ENCODE measurements around the gene ZIC1. TPM values are rescaled to one million over a fixed set of nuclear protein-coding genes. Genes with fewer than 3 reads are reported as not detected.

The ZIC1 gene
- total RNA-seq, 1 experiment from 2014 or later = 31.9 TPM

- peak overlapping the region; percentile 73 for H3K4me3 ChIP-seq
- no peaks in the 10 kb centered on the region for H3K27me3 ChIP-seq
- no peaks in the 10 kb centered on the region for H3K9me3 ChIP-seq
- DNase-seq = no peak
- peaks cover 73% of the 10 kb centered on the region for H3K36me3 ChIP-seq
These were observed 3.9 kb downstream of the ZIC1 start for GRCh38 chr3:147412917-147413685.

DNA sequence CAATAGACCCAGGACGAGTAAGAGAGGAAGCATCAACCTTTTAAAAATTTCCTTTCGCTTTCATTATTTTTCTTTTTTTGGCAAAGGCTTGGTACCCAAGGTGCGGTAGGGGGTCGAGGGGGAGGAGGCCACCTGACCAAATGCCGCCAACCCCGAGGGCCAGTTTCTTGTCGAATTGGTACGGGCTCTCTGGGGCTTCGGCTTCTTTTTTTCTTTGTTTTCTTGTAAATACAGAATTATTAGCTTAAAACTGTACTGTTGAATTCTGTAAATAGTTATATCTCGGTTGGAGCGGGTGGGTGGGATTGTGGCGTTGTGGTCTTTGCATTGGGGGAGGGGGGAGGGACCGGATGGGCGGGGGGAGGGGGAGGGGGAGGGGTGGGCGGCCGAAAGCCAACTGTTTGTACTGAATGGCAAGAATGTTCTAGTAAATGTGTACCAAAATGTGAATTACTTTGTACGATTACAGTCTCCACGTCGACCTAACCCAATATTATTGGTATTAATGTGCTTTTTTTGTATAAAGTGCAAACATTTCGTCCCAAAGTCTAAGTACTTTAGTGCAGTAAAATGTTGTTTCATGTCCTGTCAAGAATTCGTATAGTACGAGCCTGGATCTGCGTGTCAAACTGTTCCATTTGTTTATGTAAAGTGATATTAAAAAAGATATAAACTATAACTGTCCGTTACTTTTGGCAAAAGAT, 4.7 kb downstream of the ZIC1 start:
- H3K36me3 ChIP-seq = peaks cover 80% of the 10 kb centered on the region
- H3K9me3 ChIP-seq = no peaks in the 10 kb centered on the region
- H3K27me3 ChIP-seq = no peaks in the 10 kb centered on the region
- peak overlapping the region; percentile 73 for H3K4me3 ChIP-seq
- DNase-seq = no peak

GRCh38 chr3:147414390-147415138, 5.4 kb downstream of the ZIC1 start:
- no peak for DNase-seq
- no peaks in the 10 kb centered on the region for H3K9me3 ChIP-seq
- H3K36me3 ChIP-seq = peaks cover 81% of the 10 kb centered on the region
- peak overlapping the region; percentile 73 for H3K4me3 ChIP-seq
- no peaks in the 10 kb centered on the region for H3K27me3 ChIP-seq

GRCh38 chr3:147415286-147415685, 6.1 kb downstream of the ZIC1 start:
- H3K4me3 ChIP-seq = no peak overlapping the region
- no peaks in the 10 kb centered on the region for H3K27me3 ChIP-seq
- H3K36me3 ChIP-seq = peaks cover 78% of the 10 kb centered on the region
- no peaks in the 10 kb centered on the region for H3K9me3 ChIP-seq
- no peak for DNase-seq

DNA sequence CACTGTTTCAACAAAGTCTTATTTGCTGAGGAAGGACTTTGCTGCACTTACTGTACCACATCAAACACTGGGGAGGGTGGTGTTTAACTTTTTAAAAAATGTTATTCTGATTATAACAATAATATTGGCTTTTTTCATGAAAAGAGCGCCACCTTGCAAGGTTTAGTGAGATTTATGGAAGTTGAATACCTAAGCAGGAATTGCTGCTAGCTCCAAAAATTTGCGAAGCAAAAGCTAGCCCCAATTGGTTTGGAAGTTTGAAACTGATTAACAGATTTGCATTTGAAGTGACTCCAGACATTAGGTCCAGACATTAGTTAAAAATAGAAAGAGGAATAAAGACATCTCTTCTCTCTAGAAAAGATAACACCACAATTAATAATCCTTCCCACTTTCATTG, 6.7 kb downstream of the ZIC1 start:
- no peak overlapping the region for H3K4me3 ChIP-seq
- H3K9me3 ChIP-seq = no peaks in the 10 kb centered on the region
- DNase-seq = no peak
- H3K36me3 ChIP-seq = peaks cover 73% of the 10 kb centered on the region
- no peaks in the 10 kb centered on the region for H3K27me3 ChIP-seq

DNA sequence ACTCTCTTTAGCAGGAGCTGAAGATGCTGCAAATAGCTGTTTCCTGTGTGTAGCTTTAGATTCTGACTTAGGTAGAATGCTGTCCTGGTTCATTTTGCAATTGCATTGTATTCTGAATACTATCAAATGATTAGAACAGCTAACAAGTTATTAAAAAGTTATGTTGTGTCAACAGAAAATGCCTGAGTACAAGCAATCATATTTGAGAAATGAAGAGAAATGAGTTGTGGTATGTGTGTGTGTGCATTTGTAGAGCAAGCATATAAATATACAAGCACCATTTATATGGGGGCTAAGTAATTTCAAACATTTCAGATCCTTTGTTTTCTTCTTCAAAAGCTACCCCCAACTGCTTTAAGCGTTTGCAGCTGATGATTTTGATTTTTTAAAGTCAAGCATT, 7.8 kb downstream of the ZIC1 start:
- H3K36me3 ChIP-seq = peaks cover 62% of the 10 kb centered on the region
- H3K27me3 ChIP-seq = no peaks in the 10 kb centered on the region
- H3K4me3 ChIP-seq = no peak overlapping the region
- H3K9me3 ChIP-seq = no peaks in the 10 kb centered on the region
- DNase-seq = no peak

DNA sequence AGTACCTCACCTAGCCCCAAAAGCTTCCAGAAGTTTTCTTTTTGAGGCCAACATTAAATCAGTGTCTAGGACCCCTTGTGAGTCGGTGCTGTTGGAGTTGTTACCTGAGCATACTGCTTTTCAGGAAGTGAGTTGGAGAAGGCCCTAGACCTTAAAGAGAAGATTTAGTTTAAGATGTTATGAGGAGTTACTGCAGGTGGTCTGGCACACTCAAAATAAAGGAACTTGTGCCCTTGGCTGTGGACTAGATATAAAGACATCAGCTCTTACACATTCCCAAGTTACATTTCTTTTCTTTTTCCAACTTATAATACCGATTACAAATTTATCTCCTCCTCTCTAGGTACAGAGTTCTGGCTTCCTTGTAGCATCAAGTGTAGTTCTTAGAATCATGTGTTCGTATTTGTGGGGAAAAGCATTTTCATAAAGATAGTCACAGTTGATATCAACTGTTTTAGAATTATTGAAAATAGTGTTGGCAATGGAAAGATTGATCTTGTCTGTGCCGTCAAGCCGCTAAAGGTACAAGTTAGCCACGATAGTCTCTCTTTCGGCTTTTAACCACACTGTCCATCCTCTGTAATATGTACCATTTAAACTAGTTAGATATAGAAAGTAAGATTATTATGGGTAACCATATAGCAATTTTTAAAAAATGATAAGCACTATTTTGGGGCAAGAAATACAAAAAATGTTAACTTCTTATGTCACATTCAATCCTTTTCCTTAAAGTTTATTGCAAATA, 8.6 kb downstream of the ZIC1 start:
- no peak for DNase-seq
- H3K36me3 ChIP-seq = peaks cover 54% of the 10 kb centered on the region
- no peaks in the 10 kb centered on the region for H3K9me3 ChIP-seq
- H3K4me3 ChIP-seq = no peak overlapping the region
- no peaks in the 10 kb centered on the region for H3K27me3 ChIP-seq

- no peak for DNase-seq
- H3K36me3 ChIP-seq = peaks cover 48% of the 10 kb centered on the region
- peak overlapping the region; percentile 44 for H3K4me3 ChIP-seq
- H3K9me3 ChIP-seq = no peaks in the 10 kb centered on the region
- H3K27me3 ChIP-seq = no peaks in the 10 kb centered on the region
These were observed 9.2 kb downstream of the ZIC1 start for GRCh38 chr3:147418371-147418781.

DNA sequence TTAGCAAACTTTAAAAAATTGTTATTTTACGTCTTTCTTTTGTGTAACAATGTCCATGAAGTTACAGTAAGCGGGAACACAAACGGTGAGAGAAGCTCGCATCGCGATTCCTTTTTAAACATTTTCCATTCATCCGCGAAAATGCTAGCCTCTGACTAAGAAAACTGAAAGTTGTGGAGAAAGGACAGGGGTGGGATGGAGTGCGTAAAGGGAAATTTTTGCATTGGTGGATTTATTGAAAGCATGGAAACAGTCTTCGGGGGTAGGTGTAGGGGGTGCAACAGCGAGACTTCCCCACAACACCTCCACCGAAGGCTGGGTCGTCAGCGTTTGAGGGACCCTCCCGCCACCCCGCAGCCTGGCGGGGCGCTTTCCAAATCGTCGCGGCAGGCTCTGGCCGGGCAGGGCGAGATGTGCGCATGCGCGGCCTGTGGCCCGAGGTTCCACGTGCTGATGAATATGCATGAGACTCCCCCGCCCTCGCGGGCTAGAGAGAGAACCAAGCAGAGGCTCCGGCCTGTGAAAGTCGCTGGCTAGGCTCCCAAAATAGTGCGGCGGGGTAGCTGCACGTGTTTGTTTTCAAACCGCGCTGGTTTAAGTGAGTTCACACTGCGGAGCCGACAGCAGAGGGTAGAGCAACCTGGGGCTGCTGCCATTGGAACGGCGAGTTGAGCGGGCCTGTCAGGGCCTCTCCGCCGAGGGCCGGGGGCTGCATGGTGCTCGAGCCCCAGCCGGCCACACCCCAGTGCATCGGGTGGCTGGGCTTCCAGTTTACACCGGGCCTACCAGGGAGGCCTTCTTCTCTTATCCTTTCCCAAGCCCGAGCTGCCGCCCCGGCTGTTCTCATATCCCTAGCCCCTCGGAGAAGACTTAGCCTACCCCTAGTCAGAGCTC, 9.9 kb downstream of the ZIC1 start:
- H3K9me3 ChIP-seq = no peaks in the 10 kb centered on the region
- peaks cover 42% of the 10 kb centered on the region for H3K36me3 ChIP-seq
- no peaks in the 10 kb centered on the region for H3K27me3 ChIP-seq
- peak; percentile 97 for DNase-seq
- peak overlapping the region; percentile 44 for H3K4me3 ChIP-seq

GRCh38 chr3:147419781-147420224, 10.6 kb downstream of the ZIC1 start:
- DNase-seq = no peak
- no peaks in the 10 kb centered on the region for H3K27me3 ChIP-seq

DNA sequence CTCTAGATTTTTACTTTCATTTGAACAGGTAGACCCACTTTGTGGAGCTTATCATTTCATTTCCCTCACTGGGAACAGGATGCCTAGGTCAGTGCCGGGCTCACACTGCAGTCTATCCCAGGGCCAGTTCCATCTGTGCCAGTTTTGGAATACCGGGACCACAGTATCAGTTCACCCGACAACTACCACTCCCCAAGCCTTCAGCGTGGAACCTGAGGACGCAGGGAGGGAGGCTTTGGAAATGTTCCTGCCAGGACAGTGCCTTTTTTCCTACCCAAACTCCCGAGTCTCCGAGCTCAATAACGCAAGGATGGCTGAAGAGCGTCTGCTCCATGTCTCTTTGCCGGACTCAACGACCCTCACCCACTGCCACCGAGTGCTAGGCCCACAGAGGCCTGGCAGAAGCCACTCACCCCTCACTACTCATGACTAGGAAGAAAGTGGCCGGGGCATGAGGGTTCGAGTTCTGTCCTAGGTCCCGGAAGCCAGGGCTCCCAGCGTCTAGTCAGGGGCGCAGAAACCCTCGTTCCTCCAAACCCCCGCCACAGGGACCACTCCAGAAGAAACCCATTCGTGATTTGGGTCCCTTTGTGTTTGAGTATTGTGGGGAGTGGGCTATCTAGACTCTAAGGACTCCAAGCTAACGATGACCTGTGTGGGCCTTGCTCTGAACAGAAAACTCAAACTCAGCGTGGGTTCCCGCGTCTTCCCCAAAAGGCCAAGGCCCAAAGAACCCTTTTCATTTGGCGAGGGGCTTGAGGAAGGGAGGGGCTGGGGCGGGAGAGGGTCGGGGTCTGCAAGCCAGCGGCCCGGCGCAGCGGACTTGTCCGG, 11.4 kb downstream of the ZIC1 start:
- peak overlapping the region; percentile 48 for H3K4me3 ChIP-seq
- DNase-seq = no peak
- H3K9me3 ChIP-seq = no peaks in the 10 kb centered on the region
- peaks cover 27% of the 10 kb centered on the region for H3K36me3 ChIP-seq
- H3K27me3 ChIP-seq = no peaks in the 10 kb centered on the region

More at GRCh38 chr3:147419781-147420224, 10.6 kb downstream of the ZIC1 start:
- Histone ChIP-seq H3K9me3 (no peaks in the 10 kb centered on the region), H3K4me3 (no peak overlapping the region), H3K36me3 (peaks cover 35% of the 10 kb centered on the region)

GRCh38 chr3:147421184-147421912, 12.2 kb downstream of the ZIC1 start:
- DNase-seq = peak; percentile 92

DNA sequence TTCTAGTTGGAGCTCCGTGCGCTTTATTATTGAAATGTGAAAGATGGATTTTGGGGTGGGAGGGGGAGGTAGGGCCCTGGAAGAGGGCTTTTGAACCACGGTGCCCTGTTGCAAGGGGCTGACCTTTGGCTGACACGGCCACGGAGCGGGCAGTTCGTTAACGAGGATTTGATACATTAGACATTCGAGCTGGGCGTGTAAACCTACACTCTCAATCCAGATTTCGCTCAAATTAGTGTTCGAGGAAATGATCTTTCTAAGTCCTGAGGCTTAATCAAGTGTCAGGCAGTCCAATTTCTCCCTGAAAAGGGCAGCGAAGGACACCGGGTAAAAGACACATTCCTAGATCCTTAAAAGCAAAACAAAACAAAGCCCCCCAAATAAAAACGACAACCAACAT, 13.0 kb downstream of the ZIC1 start:
- Histone ChIP-seq H3K36me3 (peaks cover 17% of the 10 kb centered on the region), H3K27me3 (no peaks in the 10 kb centered on the region), H3K9me3 (no peaks in the 10 kb centered on the region), H3K4me3 (peak overlapping the region; percentile 48)
- DNase-seq = peak; percentile 84

More at GRCh38 chr3:147421184-147421912, 12.2 kb downstream of the ZIC1 start:
- H3K36me3 ChIP-seq = peaks cover 22% of the 10 kb centered on the region
- H3K9me3 ChIP-seq = no peaks in the 10 kb centered on the region
- H3K27me3 ChIP-seq = no peaks in the 10 kb centered on the region
- peak overlapping the region; percentile 48 for H3K4me3 ChIP-seq

Data from MG63 (cell line).